Right ventricle myocardium inferior (tissue), 1 donor: ENCODE results near the gene PADI3. TPM values are rescaled to one million over a fixed set of nuclear protein-coding genes. Genes with fewer than 3 reads are reported as not detected.
A peak's percentile ranks its signal among the peaks of the same experiment; 100 is the strongest.

ENCODE experiments used
- ATAC-seq: fragments of 200-7000 bp; cut with Tn5 transposase; one replicate; pipeline ENCODE4 v1.9.1; 2020; ENCODE audit warnings: mild to moderate bottlenecking, moderate library complexity
- DNase-seq: peaks from one replicate; pipeline ENCODE4 v3.0.0; 2021; ENCODE audit errors: missing footprints
- intact Hi-C: fragments of 100-400 bp; cut with DNase I; formaldehyde crosslinking; loops from one replicate; pipeline ENCODE4 v1.11.0; 2022
- total RNA-seq: library from RNA; stranded (reverse); fragmentation: NEBNext Ultra II Directional; extraction: Animal tissue kit (Norgen Biotek cat#: 25700); gene quantifications from one replicate; pipeline ENCODE4 v1.2.1, GENCODE V29; 2021
- donor health status: DM: no; HTN: yes; CAD: no; lungs with severe emphysema.

The PADI3 gene
- total RNA-seq, 1 donor from 2014 or later = not detected

DNA sequence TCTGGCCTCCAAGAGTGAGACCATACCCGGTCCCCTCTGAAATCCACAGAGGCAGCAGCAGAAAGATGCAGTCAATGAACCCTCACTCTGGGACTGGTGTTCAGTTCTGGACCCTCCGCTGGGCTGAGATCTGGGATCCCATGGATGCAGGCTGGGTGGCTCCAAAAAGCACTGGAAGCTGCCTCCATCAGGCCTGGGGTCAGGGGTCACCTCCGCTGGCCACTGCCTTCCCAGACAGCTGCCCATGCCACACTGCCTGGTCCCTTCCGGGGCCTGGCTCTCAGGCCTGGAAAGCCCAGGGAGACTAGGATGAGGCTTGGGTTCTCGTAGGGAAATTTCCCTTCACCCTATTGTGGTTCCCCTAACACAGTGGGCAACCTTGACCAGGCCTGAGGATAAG lies 37.7 kb downstream of the PADI3 start:
- DNase-seq = no peak
- ATAC-seq = no peak
- intact Hi-C loops = no loop called here

- DNase-seq (no peak), ATAC-seq (no peak)
- intact Hi-C loops = no loop called here
Measured at GRCh38 chr1:17287130-17287776, 38.4 kb downstream of the PADI3 start.

GRCh38 chr1:17289721-17290120 lies 40.8 kb downstream of the PADI3 start:
- DNase-seq (no peak), ATAC-seq (no peak)
- intact Hi-C loops = no loop called here

DNA sequence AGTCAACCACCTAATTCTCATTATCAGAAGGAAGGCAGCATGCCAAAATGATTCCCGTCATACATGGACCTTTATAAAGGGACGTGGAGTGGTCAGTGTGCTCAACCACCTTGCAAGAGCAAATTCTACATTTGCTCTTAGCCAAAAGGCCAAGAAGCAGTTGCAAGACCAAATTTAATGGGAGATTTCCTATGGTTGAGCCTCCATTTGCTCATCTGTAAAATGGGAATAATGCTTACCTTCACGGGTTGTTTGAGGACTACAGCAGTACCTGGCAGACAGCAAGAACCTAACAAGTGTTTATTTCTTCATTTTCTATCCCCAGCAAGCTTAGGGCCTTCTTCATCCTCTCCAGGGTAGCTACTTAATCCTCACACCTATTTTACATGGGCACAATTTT lies 41.7 kb downstream of the PADI3 start:
- DNase-seq (no peak), ATAC-seq (no peak)
- intact Hi-C loops = no loop called here

DNA sequence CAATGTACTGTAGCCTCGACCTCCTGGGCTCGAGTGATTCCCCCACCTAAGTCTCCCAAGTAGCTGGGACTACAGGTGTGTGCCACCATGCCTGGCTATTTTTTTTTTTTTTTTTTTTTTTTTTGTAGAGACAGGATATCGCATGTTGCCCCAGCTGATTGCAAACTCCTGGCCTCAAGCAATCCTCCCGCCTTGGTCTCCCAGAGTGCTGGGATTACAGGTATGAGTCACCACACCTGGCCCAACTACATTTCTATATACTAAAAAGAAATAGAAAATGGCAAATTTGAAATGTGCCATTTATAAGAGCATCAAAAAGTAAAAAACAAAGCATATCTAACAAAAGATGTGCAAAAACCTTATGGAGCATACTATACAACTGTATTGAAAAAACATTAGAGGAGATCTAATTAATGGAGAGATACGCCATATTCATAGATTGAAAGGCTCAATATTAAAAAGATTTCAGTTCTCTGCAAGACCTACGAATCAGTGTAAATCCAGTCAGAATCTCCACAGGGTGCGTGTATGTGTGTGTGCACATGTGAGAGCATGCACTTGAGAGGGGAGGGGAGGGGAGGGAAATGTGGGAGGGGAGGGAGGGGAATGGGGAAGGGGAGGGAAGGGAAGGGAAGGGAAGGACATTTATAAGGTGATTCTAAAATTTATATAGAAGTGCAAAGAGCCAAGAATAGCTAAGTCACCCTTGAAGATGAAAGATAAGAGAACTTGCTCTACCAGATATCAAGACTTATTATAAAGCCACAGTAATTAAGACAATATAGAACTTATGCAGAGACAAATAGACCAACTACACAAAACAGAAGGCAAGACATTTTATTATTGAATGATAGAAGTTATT lies 43.6 kb downstream of the PADI3 start:
- DNase-seq (no peak), ATAC-seq (no peak)
- intact Hi-C loops = no loop called here

- intact Hi-C loops = no loop called here
- DNase-seq = no peak
- ATAC-seq = no peak
Measured at GRCh38 chr1:17293681-17294425, 45.0 kb downstream of the PADI3 start.

DNA sequence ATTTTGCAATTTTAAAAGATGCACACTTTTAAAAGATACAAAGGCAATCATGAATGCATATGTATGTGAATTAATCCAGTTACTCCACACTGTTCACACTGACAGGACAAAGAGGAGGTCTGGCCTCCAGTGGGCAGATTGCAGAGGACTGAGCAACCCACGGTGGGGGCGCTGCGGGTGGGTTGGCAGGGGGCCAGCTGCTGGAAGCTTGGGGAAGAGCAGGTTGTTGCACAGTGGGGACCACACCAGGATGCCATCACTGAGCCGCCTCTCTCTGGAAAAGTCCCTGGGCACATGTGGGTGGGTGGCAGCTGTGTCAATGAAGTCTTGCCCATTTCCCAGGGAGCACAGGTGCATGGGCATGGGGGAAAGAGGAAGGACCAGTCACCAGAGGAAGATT lies 46.4 kb downstream of the PADI3 start:
- intact Hi-C loops = no loop called here
- DNase-seq (no peak), ATAC-seq (no peak)

- DNase-seq (no peak), ATAC-seq (no peak)
- intact Hi-C loops = no loop called here
Measured at GRCh38 chr1:17296086-17296485, 47.2 kb downstream of the PADI3 start.

- DNase-seq = no peak
- intact Hi-C loops = no loop called here
- no peak for ATAC-seq
Measured at GRCh38 chr1:17297991-17298390, 49.1 kb downstream of the PADI3 start.

- intact Hi-C loops = no loop called here
- DNase-seq = no peak
- ATAC-seq = no peak
Measured at GRCh38 chr1:17301767-17302166, 52.9 kb downstream of the PADI3 start.

GRCh38 chr1:17304151-17304825 lies 55.4 kb downstream of the PADI3 start:
- intact Hi-C loops = no loop called here
- ATAC-seq (no peak), DNase-seq (no peak)

- no peak for ATAC-seq
- intact Hi-C loops = no loop called here
- DNase-seq = no peak
Measured at GRCh38 chr1:17304826-17305175, 55.9 kb downstream of the PADI3 start.

DNA sequence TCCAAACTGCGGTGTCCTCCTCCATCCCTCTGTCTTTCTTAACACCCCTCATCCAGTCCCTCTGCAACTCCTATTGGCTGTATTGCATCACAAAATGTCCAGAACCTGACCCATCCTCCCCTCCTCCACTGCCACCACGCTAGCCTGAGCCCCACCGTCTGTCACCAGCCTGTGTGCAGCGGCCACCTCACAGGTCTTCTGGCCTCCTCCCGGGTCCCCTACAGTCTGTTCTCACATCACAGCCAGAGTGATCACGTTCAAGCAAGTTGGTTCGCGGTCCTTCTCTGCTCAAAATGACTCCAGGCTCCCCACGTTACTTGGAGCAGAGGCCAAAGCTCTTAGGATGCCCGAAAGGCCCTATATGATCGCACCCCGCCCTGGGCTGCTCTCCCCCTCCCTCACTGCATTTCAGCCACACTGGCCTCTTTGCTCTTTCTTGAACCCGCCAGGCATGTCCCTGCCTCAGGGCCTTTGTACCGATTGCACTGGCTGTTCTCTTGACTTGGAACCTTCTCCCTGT lies 56.7 kb downstream of the PADI3 start:
- no peak for ATAC-seq
- DNase-seq = no peak
- intact Hi-C loops = no loop called here

GRCh38 chr1:17306407-17306806 lies 57.5 kb downstream of the PADI3 start:
- ATAC-seq (no peak), DNase-seq (no peak)
- intact Hi-C loops = no loop called here

GRCh38 chr1:17306921-17307320 lies 58.0 kb downstream of the PADI3 start:
- DNase-seq (no peak), ATAC-seq (no peak)
- intact Hi-C loops = no loop called here

- ATAC-seq = no peak
- DNase-seq = no peak
- intact Hi-C loops = no loop called here
Measured at GRCh38 chr1:17307329-17307728, 58.4 kb downstream of the PADI3 start.

DNA sequence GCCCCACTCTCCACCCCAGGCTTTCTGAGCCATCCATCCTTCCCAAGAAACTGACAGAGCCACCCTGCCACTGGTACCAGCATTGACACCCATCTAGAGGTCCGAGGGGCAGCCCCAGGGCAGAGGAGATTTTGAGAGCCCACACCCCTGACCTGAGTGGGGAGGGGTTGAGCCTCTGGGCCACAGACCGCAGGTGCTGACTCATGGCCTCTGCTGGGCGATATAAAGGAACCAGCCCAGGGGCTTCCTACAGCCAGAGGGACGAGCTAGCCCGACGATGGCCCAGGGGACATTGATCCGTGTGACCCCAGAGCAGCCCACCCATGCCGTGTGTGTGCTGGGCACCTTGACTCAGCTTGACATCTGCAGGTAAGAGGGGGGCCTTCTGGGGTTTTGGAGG lies 59.0 kb downstream of the PADI3 start, which contains the start of gene PADI4:
Gene PADI4 (plus strand): TSS at position 252 of the 400 bp plus-strand sequence. CDS start 26 bp downstream, at position 278.
- ATAC-seq (no peak), DNase-seq (peak; percentile 85)
- intact Hi-C loops = no loop called here

DNA sequence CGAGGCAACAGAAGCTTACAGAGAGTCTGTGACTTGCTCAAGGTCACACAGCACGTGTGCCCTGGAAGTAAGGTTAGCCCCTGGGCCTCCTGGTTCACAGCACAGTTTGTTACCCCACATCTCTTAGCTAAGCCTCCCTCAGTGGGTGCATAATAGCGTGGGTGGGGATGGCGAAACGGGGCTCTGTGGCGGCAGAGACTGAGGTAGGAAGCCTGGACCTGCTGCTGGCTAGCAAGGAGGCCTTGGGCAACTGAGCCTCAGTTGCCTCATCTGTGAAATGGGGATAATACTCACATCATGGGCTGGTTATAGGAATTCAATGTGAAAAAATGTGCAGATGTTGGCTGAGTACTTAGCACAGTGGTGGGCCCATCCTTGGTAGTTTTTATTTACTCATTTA lies 59.7 kb downstream of the PADI3 start:
- DNase-seq (no peak), ATAC-seq (no peak)
- intact Hi-C loops = no loop called here

- no peak for DNase-seq
- ATAC-seq = no peak
- intact Hi-C loops = no loop called here
Measured at GRCh38 chr1:17309426-17310067, 60.6 kb downstream of the PADI3 start.
